Measurements from ENCODE around the gene CALM1. TPM values are rescaled to one million over a fixed set of nuclear protein-coding genes. Genes with fewer than 3 reads are reported as not detected.
A peak's percentile ranks its signal among the peaks of the same experiment; 100 is the strongest.

CALM1 gene
- total RNA-seq, 1 donor from 2014 or later = 347 TPM

- Mint-ChIP-seq H3K4me1 (ENCODE audit: unreplicated experiment) (peaks cover 19% of the 10 kb centered on the region), H3K27me3 (no peaks in the 10 kb centered on the region), H3K36me3 (peaks cover 45% of the 10 kb centered on the region), H3K27ac (peak overlapping the region; percentile 98), H3K4me3 (peak overlapping the region; percentile 94), H3K9me3 (no peaks in the 10 kb centered on the region)
- peak; percentile 79 for DNase-seq (ENCODE audit: extremely low spot score, unreplicated experiment)
- TF ChIP-seq, protein P1, sequence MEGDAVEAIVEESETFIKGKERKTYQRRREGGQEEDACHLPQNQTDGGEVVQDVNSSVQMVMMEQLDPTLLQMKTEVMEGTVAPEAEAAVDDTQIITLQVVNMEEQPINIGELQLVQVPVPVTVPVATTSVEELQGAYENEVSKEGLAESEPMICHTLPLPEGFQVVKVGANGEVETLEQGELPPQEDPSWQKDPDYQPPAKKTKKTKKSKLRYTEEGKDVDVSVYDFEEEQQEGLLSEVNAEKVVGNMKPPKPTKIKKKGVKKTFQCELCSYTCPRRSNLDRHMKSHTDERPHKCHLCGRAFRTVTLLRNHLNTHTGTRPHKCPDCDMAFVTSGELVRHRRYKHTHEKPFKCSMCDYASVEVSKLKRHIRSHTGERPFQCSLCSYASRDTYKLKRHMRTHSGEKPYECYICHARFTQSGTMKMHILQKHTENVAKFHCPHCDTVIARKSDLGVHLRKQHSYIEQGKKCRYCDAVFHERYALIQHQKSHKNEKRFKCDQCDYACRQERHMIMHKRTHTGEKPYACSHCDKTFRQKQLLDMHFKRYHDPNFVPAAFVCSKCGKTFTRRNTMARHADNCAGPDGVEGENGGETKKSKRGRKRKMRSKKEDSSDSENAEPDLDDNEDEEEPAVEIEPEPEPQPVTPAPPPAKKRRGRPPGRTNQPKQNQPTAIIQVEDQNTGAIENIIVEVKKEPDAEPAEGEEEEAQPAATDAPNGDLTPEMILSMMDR (conservative IDR thresholded peaks at IDR 0.05) = peak; percentile 99
These were observed 3.0 kb downstream of the CALM1 start for GRCh38 chr14:90399541-90400444.

DNA sequence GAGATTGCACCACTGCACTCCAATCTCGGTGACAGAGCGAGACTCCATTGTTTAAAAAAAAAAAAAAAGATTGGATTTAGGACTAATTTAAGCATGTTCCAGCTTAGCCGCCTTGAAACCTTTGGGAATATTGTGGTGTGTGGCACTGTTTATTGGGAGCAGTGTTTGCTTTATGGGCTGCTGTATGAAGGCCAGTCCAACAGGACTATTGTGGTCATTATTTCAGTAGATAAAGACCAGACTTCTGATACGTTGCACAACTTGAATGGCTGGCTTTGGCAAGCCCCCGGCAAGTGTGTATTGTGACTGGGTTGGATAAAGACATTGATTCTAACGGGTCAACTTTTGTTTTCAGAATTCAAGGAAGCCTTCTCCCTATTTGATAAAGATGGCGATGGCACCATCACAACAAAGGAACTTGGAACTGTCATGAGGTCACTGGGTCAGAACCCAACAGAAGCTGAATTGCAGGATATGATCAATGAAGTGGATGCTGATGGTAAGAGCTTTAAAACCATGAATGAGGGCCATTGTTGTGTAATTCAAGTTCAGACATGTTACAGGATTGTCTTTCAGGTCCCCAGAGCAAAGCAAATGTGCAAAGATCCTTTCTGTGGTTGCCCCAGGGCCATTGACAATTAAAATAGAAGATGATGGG, 4.2 kb downstream of the CALM1 start:
- Mint-ChIP-seq H3K9me3 (no peaks in the 10 kb centered on the region), H3K4me3 (no peak overlapping the region), H3K27ac (peak overlapping the region; percentile 5), H3K4me1 (ENCODE audit: unreplicated experiment) (peaks cover 24% of the 10 kb centered on the region), H3K27me3 (no peaks in the 10 kb centered on the region), H3K36me3 (peaks cover 57% of the 10 kb centered on the region)
- TF ChIP-seq, protein P1 (conservative IDR thresholded peaks at IDR 0.05) = no peak
- DNase-seq (ENCODE audit: extremely low spot score, unreplicated experiment) = no peak

GRCh38 chr14:90402016-90402415, 5.2 kb downstream of the CALM1 start:
- Mint-ChIP-seq H3K4me1 (ENCODE audit: unreplicated experiment) (peaks cover 25% of the 10 kb centered on the region), H3K27me3 (no peaks in the 10 kb centered on the region), H3K27ac (no peak overlapping the region), H3K9me3 (no peaks in the 10 kb centered on the region), H3K36me3 (peaks cover 61% of the 10 kb centered on the region), H3K4me3 (no peak overlapping the region)
- TF ChIP-seq, protein P1 (conservative IDR thresholded peaks at IDR 0.05) = no peak
- DNase-seq (ENCODE audit: extremely low spot score, unreplicated experiment) = no peak

- peaks cover 25% of the 10 kb centered on the region for H3K4me1 Mint-ChIP-seq (ENCODE audit: unreplicated experiment)
- no peak overlapping the region for H3K4me3 Mint-ChIP-seq
- H3K27me3 Mint-ChIP-seq = no peaks in the 10 kb centered on the region
- TF ChIP-seq, protein P1 (conservative IDR thresholded peaks at IDR 0.05) = no peak
- no peak for DNase-seq (ENCODE audit: extremely low spot score, unreplicated experiment)
- H3K9me3 Mint-ChIP-seq = no peaks in the 10 kb centered on the region
- H3K27ac Mint-ChIP-seq = no peak overlapping the region
- peaks cover 61% of the 10 kb centered on the region for H3K36me3 Mint-ChIP-seq
These were observed 6.2 kb downstream of the CALM1 start for GRCh38 chr14:90403065-90403464.

GRCh38 chr14:90405101-90405500, 8.3 kb downstream of the CALM1 start:
- no peak overlapping the region for H3K27ac Mint-ChIP-seq
- H3K36me3 Mint-ChIP-seq = peaks cover 55% of the 10 kb centered on the region
- H3K4me3 Mint-ChIP-seq = no peak overlapping the region
- H3K9me3 Mint-ChIP-seq = no peaks in the 10 kb centered on the region
- H3K4me1 Mint-ChIP-seq (ENCODE audit: unreplicated experiment) = peaks cover 19% of the 10 kb centered on the region
- no peaks in the 10 kb centered on the region for H3K27me3 Mint-ChIP-seq
- no peak for DNase-seq (ENCODE audit: extremely low spot score, unreplicated experiment)
- TF ChIP-seq, protein P1 (conservative IDR thresholded peaks at IDR 0.05) = no peak
